GM23338 (cell line): ENCODE data around the gene SACM1L.

Experiments
- EZH2 ChIP-seq: fragments of 200-600 bp; sonication (generic); IDR thresholded peaks from one replicate; pipeline ENCODE4 v1.8.0; 2017; ENCODE audit warnings: antibody characterized with exemption, mild to moderate bottlenecking, low read depth; ENCODE audit not compliant: unreplicated experiment
- POLR2AphosphoS5 ChIP-seq: IDR thresholded peaks from 2 replicates; pipeline ENCODE4 v1.6.1; 2016; ENCODE audit warnings: antibody characterized with exemption, low read depth
- ZNF114 ChIP-seq: fragments of 250-450 bp; sonication (Bioruptor Pico); IDR thresholded peaks from 2 replicates; pipeline ENCODE4 v1.5.0; 2020; ENCODE audit warnings: mild to moderate bottlenecking, moderate library complexity
- TF ChIP-seq, protein P1 (sequence below), 2 experiments: fragments of 200-600 bp in 1 of 2; sonication (generic) in 1 of 2; conservative IDR thresholded peaks; 2 replicates each; pipeline versions ENCODE4 v1.5.1 to v1.6.1; 2016 to 2017; ENCODE audit warnings: antibody characterized with exemption in 2 of 2, low read depth in 2 of 2, mild to moderate bottlenecking in 2 of 2, moderate library complexity in 1 of 2
- TF ChIP-seq, protein P2 (sequence below): IDR thresholded peaks from one replicate; pipeline ENCODE4 v1.6.1; 2018; ENCODE audit warnings: antibody characterized with exemption; ENCODE audit not compliant: unreplicated experiment
- TF ChIP-seq, protein P3 (sequence below): IDR thresholded peaks from 2 replicates; pipeline ENCODE4 v1.6.1; 2016; ENCODE audit warnings: antibody characterized with exemption

DNA sequence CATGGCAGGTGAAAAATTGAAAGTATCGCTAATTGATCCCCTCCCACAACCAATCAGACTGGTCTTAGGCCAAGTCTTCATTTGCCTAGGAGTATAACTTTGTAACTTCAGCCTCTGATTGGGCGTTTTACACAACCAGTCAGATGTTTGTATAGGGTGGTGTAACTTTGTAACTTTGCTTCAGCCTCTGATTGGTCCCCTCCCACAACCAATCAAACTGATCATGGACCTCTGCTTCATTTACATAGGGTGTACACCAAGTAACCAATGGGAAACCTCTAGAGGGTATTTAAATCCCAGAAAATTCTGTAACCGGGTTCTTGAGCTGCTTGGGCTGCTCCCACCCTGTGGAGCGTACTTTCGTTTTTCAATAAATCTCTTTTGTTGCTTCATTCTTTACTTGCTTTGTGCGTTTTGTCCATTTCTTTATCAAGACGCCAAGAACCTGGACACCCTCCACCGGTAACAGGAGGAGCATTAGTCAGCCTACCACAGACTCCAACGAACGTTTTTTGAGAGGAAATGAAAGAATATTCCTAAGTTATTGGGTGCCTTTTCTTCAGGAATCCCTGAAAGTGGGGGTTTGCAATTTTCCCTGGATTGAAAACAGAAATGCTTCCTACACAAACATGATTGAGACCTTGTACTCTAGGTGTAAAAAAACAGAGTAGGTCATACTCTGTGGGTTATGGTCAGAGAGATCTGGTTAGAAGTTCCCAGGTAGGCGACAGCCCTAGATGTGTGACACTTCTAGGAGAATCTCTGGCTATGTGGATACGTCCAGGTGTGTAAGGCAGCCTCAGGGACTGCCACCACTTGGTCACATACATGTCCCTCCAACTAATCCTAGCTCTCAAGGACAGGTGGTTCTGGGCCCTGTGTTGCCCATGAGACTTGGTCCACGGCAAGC is 5.5 kb upstream of the SACM1L start:
- TF ChIP-seq POLR2AphosphoS5 (no peak), EZH2 (no peak), ZNF114 (CRISPR knock-in tag) (no peak)
- TF ChIP-seq, protein P1, sequence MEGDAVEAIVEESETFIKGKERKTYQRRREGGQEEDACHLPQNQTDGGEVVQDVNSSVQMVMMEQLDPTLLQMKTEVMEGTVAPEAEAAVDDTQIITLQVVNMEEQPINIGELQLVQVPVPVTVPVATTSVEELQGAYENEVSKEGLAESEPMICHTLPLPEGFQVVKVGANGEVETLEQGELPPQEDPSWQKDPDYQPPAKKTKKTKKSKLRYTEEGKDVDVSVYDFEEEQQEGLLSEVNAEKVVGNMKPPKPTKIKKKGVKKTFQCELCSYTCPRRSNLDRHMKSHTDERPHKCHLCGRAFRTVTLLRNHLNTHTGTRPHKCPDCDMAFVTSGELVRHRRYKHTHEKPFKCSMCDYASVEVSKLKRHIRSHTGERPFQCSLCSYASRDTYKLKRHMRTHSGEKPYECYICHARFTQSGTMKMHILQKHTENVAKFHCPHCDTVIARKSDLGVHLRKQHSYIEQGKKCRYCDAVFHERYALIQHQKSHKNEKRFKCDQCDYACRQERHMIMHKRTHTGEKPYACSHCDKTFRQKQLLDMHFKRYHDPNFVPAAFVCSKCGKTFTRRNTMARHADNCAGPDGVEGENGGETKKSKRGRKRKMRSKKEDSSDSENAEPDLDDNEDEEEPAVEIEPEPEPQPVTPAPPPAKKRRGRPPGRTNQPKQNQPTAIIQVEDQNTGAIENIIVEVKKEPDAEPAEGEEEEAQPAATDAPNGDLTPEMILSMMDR (conservative IDR thresholded peaks at IDR 0.05; ENCODE audit: low read depth in 2 of 2), result no peak
- TF ChIP-seq, protein P2, sequence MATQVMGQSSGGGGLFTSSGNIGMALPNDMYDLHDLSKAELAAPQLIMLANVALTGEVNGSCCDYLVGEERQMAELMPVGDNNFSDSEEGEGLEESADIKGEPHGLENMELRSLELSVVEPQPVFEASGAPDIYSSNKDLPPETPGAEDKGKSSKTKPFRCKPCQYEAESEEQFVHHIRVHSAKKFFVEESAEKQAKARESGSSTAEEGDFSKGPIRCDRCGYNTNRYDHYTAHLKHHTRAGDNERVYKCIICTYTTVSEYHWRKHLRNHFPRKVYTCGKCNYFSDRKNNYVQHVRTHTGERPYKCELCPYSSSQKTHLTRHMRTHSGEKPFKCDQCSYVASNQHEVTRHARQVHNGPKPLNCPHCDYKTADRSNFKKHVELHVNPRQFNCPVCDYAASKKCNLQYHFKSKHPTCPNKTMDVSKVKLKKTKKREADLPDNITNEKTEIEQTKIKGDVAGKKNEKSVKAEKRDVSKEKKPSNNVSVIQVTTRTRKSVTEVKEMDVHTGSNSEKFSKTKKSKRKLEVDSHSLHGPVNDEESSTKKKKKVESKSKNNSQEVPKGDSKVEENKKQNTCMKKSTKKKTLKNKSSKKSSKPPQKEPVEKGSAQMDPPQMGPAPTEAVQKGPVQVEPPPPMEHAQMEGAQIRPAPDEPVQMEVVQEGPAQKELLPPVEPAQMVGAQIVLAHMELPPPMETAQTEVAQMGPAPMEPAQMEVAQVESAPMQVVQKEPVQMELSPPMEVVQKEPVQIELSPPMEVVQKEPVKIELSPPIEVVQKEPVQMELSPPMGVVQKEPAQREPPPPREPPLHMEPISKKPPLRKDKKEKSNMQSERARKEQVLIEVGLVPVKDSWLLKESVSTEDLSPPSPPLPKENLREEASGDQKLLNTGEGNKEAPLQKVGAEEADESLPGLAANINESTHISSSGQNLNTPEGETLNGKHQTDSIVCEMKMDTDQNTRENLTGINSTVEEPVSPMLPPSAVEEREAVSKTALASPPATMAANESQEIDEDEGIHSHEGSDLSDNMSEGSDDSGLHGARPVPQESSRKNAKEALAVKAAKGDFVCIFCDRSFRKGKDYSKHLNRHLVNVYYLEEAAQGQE, result no peak
- TF ChIP-seq, protein P3, sequence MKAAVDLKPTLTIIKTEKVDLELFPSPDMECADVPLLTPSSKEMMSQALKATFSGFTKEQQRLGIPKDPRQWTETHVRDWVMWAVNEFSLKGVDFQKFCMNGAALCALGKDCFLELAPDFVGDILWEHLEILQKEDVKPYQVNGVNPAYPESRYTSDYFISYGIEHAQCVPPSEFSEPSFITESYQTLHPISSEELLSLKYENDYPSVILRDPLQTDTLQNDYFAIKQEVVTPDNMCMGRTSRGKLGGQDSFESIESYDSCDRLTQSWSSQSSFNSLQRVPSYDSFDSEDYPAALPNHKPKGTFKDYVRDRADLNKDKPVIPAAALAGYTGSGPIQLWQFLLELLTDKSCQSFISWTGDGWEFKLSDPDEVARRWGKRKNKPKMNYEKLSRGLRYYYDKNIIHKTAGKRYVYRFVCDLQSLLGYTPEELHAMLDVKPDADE, result no peak
